GM20000 (cell line): Measurements from ENCODE around the gene GAS2.

Experiments
- DNase-seq: peaks from one replicate; pipeline ENCODE4 v3.0.0; 2012; ENCODE audit warnings: low spot score
- CTCF ChIP-seq: IDR thresholded peaks from 2 replicates; pipeline ENCODE4 v1.5.1; 2012; ENCODE audit warnings: mild to moderate bottlenecking, control low read depth; ENCODE audit errors: extremely low read depth, missing control alignments

Gene GAS2

GRCh38 chr11:22711880-22712279 lies 45.5 kb downstream of the GAS2 start:
- DNase-seq: no peak
- no peak for TF ChIP-seq CTCF

GRCh38 chr11:22713336-22713735 lies 46.9 kb downstream of the GAS2 start:
- no peak for DNase-seq
- no peak for TF ChIP-seq CTCF

GRCh38 chr11:22715971-22716370 lies 49.6 kb downstream of the GAS2 start:
- no peak for TF ChIP-seq CTCF
- no peak for DNase-seq

- no peak for DNase-seq
- no peak for TF ChIP-seq CTCF
These were observed 54.0 kb downstream of the GAS2 start for GRCh38 chr11:22720457-22720856.

GRCh38 chr11:22723274-22723673 lies 56.9 kb downstream of the GAS2 start:
- no peak for TF ChIP-seq CTCF
- no peak for DNase-seq

- DNase-seq: no peak
- no peak for TF ChIP-seq CTCF
These were observed 58.7 kb downstream of the GAS2 start for GRCh38 chr11:22725079-22725478.

- TF ChIP-seq CTCF: no peak
- no peak for DNase-seq
These were observed 62.4 kb downstream of the GAS2 start for GRCh38 chr11:22728600-22729389.
